ENCODE results near the gene SNAPIN.

SNAPIN gene

DNA sequence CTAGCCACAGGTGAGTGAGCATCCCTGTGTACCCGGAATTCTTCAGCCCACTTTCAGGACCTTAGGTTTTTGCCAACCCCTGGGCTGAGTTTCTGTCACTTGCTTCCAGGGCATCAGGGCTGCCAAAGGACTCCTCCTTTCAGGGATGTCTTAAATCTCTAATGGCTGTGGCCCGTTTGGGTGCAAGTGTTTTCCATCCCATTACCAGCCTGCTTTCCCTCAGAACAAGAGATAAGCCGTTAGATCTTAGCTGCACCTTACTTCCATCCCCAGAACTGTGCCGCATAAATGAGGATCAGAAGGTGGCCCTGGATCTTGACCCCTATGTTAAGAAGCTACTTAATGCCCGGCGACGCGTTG, 652 bp downstream of the SNAPIN start:
- H3K27me3 ChIP-seq: no peaks in the 10 kb centered on the region
- H3K27ac ChIP-seq: peak overlapping the region; percentile 88 to 94
- intact Hi-C loops (cut with DNase I; ENCODE audit: low total_unique reads): no loop called here
- peaks cover 4 to 11% (median 10%) of the 10 kb centered on the region in 4 donors for H3K4me1 ChIP-seq
- no peak for DNase-seq
- H3K9me3 ChIP-seq: no peaks in the 10 kb centered on the region
- H3K4me3 ChIP-seq: peak overlapping the region; percentile 56 to 72
- TF ChIP-seq, protein P1, sequence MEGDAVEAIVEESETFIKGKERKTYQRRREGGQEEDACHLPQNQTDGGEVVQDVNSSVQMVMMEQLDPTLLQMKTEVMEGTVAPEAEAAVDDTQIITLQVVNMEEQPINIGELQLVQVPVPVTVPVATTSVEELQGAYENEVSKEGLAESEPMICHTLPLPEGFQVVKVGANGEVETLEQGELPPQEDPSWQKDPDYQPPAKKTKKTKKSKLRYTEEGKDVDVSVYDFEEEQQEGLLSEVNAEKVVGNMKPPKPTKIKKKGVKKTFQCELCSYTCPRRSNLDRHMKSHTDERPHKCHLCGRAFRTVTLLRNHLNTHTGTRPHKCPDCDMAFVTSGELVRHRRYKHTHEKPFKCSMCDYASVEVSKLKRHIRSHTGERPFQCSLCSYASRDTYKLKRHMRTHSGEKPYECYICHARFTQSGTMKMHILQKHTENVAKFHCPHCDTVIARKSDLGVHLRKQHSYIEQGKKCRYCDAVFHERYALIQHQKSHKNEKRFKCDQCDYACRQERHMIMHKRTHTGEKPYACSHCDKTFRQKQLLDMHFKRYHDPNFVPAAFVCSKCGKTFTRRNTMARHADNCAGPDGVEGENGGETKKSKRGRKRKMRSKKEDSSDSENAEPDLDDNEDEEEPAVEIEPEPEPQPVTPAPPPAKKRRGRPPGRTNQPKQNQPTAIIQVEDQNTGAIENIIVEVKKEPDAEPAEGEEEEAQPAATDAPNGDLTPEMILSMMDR (IDR thresholded peaks at IDR 0.05): no peak
- peaks cover 35 to 44% (median 37%) of the 10 kb centered on the region in 3 donors for H3K36me3 ChIP-seq

DNA sequence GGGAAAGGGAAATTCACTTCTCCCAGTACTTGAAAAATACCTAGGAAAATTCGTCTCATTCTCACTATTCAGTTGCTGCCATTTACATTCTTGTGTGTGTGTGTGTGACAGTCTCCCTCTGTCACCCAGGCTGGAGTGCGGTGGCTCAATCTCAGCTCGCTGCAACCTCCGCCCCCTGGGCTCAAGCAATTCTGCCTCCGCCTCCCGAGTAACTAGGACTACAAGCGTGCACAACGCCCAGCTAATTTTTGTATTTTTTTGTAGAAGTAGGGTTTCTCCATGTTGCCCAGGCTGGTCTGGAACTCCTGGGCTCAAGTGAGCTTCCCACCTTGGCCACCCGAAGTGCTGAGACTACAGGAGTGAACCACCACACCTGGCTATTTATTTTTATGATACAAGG, 1.2 kb downstream of the SNAPIN start:
- H3K27ac ChIP-seq: peak overlapping the region; percentile 88 to 94
- H3K27me3 ChIP-seq: no peaks in the 10 kb centered on the region
- peaks cover 40 to 49% (median 42%) of the 10 kb centered on the region in 3 donors for H3K36me3 ChIP-seq
- TF ChIP-seq, protein P1 (IDR thresholded peaks at IDR 0.05): no peak
- peak in 1 of 2 donors; percentile 60 for DNase-seq
- intact Hi-C loops (cut with DNase I; ENCODE audit: low total_unique reads): no loop called here
- peak overlapping the region; percentile 56 to 72 for H3K4me3 ChIP-seq
- peaks cover 4 to 11% (median 10%) of the 10 kb centered on the region in 4 donors for H3K4me1 ChIP-seq
- H3K9me3 ChIP-seq: no peaks in the 10 kb centered on the region

DNA sequence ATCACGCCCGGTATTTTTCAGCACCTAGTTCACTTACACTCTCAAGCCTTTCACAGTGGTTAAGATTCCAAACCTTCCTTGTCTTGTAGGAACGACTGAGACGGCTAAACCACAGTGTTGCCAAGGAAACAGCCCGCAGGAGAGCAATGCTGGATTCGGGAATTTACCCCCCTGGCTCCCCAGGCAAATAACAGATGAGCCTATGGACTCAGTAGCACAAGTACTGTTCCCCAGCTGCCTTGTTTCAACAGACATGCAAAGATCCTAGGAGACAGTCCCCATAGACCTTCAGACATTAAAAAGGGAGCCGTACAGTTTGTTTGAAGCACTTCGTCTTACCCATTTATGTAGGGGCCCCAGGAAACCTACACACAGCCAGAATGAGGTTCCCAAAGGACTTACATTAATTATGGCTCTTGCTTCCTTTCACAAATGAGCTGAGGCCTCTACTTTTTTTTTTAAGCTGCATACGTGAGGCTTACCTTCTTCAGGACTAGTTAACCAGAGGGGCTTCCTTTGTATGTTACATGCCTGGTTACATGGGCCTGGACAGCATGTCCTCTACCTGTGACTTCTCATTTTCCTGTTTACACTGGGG, 2.7 kb downstream of the SNAPIN start:
- peak in 1 of 2 donors; percentile 28 for DNase-seq
- no peaks in the 10 kb centered on the region for H3K27me3 ChIP-seq
- TF ChIP-seq, protein P1 (IDR thresholded peaks at IDR 0.05): no peak
- peaks cover 4 to 11% (median 10%) of the 10 kb centered on the region in 4 donors for H3K4me1 ChIP-seq
- H3K36me3 ChIP-seq: peaks cover 55 to 65% (median 57%) of the 10 kb centered on the region in 3 donors
- no peaks in the 10 kb centered on the region for H3K9me3 ChIP-seq
- H3K27ac ChIP-seq: no peak overlapping the region
- H3K4me3 ChIP-seq: no peak overlapping the region
- intact Hi-C loops (cut with DNase I; ENCODE audit: low total_unique reads): no loop called here

DNA sequence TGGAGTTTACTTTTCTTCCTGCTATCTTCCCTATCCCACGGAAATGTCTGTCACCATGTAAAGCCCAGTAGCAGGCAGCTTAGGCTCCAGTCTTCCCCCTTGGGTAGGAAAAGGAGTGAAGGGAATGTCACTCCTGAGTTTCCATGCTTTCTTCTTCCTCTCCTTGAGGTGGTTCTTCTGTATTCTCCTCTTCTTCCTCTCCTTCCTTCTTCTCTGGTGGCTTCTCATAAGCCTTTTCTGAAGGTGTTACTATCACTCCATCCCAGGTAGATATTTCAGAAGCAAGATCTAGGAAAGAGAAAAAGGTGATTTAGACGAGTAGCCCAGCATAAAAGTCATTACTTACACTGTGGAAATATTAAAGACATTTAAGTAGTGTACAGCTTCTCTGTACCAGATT, 3.8 kb downstream of the SNAPIN start:
- Histone ChIP-seq H3K27me3 (no peaks in the 10 kb centered on the region), H3K36me3 (peaks cover 66 to 75% (median 68%) of the 10 kb centered on the region in 3 donors)
- intact Hi-C loops (cut with DNase I; ENCODE audit: low total_unique reads): no loop called here

GRCh38 chr1:153663211-153663610, 4.7 kb downstream of the SNAPIN start:
- intact Hi-C loops (cut with DNase I; ENCODE audit: low total_unique reads): no loop called here
- no peak for DNase-seq
- no peak overlapping the region for H3K4me3 ChIP-seq
- peaks cover 4 to 11% (median 10%) of the 10 kb centered on the region in 4 donors for H3K4me1 ChIP-seq
- H3K9me3 ChIP-seq: no peaks in the 10 kb centered on the region
- H3K36me3 ChIP-seq: peaks cover 74 to 85% (median 77%) of the 10 kb centered on the region in 3 donors
- no peaks in the 10 kb centered on the region for H3K27me3 ChIP-seq
- TF ChIP-seq, protein P1 (IDR thresholded peaks at IDR 0.05): no peak
- no peak overlapping the region for H3K27ac ChIP-seq

More for the DNA sequence above, 3.8 kb downstream of the SNAPIN start:
- DNase-seq: no peak
- Histone ChIP-seq H3K4me3 (no peak overlapping the region), H3K4me1 (peaks cover 4 to 11% (median 10%) of the 10 kb centered on the region in 4 donors), H3K9me3 (no peaks in the 10 kb centered on the region), H3K27ac (no peak overlapping the region)
- TF ChIP-seq, protein P1 (IDR thresholded peaks at IDR 0.05): no peak

Measured in tibial artery (tissue), 4 donors.